GM21529 (cell line): ENCODE measurements around the gene FBXL2.
"Not testable (repeated sequence)": the region's sequence is repeated elsewhere in the genome, so short reads cannot be mapped to it uniquely, and the experiment has no call there.

Experiments used
- ATAC-seq: cut with Tn5 transposase; IDR thresholded peaks from one replicate; pipeline ENCODE4 v1.9.1; 2021; ENCODE audit not compliant: unreplicated experiment

Gene FBXL2

DNA sequence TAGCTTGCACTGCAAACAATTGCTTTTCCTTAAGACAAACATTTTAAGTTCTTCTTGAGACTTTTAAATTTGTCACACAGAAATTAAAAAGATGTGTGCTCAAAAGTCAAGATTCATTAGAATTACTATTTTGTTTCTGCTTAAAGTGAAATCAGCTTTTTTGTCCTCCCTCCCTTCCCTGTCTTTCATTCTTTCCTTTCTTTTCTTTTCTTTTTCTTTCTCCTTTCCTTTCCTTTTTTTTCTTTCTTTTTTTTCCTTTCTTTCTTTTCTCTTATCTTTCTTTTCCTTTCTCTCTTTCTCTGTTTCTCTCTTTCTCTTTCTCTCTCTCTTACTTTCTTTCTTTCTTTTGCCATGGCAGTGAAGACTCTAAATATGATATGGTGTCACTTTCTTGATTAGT, 37.8 kb downstream of the FBXL2 start:
- ATAC-seq: no peak

DNA sequence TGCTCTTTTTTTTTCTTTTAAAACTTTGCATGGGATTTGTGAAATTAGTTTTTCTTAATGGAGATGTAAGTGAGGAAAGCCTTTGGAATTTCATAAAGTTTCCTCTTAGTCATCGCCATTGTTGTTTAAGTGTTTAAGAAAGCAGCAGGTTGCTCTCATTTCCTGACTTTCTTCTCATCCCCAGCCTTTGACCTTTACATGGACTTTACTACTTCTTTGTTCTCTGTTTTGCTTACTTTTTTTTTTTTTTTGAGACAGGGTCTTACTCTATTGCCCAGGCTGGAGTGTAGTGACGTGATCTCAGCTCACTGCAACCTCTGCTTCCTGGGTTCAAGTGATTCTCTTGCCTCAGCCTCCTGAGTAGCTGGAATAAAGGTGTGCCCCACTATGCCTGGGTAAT, 38.6 kb downstream of the FBXL2 start:
- ATAC-seq: no peak

DNA sequence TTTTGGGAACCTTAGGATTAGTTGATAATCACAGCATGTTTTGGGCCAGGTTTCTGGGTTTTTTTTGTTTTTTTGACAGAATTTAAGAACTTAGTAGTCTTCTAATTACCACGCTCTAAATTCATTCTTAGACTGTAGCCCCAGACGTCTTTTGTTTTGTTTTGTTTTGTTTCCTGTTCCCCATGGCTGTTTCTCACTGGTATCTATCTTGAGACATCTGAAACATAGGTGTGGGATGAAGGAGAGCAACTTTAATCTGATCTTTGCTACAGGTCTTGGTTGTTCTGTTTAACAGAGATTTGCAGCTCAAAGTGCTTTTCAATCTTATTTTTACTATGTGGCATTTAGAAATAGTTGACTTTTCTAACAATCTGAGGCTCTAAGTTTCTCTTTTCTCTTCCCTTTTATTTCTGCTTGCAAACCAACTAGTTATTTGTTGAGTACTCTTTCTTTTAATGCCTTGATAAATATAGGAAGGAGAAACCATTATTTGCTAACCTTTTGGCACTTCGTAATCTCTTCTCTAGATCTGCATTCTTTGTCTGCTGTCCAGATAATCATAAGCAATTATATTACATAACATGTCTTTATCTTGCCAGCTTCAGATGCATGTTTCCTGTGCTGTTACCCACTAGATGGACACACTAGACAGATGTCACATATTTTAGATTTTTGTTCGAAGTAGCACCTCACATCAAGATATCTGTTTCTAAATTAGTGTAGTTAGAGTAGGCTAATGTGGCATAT, 40.9 kb downstream of the FBXL2 start:
- no peak for ATAC-seq

DNA sequence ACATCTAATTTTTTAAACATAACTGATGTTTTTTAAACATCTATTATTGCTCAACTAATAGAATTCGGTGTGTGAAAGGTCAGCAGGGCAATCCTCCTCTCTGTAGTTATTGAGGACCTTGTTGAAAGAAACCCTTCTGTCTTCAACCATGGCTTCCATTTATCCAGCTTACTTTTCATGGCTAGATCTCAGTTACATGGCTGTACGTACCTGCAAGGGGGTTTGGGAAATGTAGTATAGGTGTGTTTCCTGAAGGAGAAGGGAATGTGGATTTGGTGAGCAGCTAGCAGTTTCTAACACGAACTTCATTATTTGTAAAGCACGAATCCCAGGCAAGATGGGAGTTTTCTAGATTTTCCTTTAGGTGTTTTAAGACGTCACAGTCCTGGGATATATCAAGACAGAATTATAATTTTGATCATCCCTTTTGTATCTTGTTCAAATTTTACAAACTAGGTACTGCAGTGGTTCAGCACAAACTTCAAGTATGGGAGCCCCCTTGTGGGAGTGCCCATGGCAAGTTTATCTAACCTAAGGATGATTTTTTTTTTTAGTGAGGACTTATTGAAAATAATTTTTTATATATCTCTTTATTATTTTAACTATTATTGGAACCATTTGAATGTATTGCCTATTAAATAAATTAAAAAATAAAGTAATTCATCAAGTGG, 41.6 kb downstream of the FBXL2 start:
- ATAC-seq: no peak

DNA sequence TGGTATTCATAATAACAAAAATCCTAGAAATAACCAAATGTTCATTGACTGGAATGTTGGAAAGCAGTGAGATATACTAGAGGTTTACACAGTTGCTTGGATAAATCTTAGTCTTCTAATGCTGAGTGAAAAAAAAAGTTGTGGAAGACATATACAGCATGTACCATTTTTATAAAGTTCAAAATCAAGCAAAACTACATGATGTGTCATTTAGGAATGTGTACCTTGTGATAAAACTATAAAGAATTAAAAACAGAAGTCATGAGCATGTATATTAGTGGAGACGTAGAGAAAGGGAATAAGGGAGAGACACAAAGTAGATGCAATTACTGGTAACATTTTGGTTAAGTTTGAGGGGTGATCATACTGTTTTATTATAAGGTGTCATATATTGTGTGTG, 45.2 kb downstream of the FBXL2 start:
- no peak for ATAC-seq

DNA sequence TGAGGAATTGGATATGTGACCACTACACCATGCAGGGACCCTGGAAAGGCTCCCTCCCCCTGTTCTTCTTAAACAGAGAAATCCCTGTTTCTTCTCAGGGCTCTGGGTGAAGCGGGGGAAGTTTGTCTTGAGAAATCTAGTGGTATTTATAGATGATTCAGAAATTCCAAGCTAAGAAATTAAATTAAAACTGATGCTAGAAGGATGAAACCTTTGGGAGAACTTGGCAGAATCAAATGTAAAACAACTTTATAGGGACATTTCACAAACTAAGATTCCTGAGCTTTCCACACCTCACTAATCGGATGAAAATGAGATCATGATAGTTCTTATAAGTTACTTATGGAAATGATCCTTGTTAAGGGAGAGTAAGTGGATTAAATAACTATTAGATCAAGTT, 54.2 kb downstream of the FBXL2 start:
- ATAC-seq: no peak

DNA sequence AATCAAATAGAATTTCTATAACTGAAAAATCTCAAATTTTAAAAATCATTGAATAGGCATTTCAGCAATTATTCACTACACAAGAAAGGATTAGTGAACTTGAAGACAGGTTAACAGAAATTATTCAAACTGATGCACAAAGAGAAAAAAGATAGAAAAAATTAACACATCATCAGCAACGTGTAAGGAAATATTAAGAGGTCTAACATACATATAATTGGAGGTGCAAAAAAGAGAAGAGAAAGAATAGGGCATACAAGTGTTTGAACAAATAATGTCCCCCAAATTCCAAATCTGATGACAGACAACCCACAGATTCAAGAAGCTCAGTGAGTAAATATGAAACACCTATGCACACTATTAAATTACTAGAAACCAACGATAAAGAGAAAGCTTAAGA, 57.1 kb downstream of the FBXL2 start:
- ATAC-seq: no peak

DNA sequence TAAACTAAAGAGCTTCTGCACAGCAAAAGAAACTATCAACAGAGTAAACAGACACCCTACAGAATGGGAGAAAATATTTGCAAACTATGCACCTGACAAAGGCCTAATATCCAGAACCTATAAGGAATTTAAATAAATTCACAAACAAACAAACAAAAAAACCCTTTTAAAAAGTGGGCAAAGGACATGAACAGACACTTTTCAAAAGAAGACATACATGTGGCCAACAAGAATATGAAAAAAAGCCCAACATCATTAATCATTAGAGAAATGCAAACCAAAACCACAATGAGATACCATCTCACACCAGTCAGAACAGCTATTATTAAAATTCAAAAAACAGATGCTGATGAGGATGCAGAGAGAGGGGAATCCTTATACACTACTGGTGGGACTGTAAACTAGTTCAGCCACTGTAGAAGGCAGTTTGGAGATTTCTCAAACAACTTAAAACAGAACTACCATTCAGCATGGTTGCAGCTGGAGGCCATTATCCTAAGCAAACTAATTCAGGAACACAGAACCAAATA, 61.8 kb downstream of the FBXL2 start:
- not testable (repeated sequence) for ATAC-seq

DNA sequence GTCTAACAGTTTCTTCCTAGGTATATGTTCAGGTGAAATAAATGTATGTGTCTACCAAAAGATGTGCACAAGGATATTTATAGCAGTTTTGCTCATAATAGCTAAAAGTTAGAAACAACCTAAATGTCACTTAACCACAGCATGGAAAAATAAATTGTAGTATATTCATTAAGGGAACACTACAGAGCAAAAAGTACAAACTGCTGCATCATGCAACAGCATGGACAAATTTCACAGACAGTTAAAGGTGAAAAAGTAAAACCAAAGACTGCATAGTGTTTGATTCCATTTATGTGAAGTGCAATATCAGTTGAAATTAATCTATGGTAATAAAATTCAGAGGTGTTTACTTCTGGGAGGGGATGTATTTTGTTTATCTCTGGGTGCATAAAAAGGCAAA, 62.5 kb downstream of the FBXL2 start:
- ATAC-seq: no peak

DNA sequence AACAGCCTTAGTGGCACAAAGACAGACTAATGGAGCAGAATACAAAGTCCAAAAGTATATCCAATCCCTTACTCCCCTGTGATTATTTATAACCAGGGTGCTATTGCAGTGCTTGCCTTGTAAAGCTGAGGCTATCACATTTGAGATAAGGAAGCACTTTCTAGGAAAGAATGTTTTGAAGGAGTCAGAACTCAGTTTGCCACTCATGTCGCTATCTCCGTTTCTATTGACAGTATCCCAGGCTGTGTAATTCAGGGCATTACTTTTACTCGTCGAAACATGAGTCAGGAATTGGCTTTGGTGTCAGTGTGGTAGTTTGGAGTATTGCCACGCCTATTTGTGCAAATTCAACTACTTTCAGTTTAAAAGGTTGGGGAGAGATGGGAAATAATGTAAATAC, 78.4 kb downstream of the FBXL2 start:
- no peak for ATAC-seq

DNA sequence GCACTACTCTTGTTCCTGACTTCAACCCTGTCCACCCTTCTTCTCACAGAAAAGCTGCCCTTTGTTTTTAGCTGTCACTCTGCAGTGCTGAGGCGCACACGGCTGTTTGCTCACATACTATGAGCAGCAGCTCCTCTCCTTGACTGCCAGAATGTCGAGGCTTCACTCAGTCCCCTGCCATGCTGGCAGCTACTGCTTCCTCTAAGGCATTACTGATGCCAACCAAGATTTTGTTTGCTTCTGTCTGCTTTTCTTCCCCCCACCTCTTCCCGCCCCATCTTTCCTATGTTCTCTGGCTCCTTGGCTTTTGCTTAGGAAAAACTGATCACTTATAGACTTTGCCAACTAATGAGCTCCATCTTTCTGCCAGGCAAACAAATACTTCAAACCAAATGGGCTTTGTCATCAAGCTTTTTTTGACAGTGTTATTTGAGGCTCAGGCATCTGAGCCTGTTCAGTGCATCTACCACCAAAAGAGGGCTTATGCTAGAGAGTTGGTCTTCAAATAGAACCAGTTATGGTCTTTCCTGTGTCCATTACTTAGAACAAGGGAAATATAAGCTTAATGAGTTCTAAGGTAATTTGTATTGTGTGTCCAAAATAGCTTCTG, 81.0 kb downstream of the FBXL2 start:
- ATAC-seq: no peak

DNA sequence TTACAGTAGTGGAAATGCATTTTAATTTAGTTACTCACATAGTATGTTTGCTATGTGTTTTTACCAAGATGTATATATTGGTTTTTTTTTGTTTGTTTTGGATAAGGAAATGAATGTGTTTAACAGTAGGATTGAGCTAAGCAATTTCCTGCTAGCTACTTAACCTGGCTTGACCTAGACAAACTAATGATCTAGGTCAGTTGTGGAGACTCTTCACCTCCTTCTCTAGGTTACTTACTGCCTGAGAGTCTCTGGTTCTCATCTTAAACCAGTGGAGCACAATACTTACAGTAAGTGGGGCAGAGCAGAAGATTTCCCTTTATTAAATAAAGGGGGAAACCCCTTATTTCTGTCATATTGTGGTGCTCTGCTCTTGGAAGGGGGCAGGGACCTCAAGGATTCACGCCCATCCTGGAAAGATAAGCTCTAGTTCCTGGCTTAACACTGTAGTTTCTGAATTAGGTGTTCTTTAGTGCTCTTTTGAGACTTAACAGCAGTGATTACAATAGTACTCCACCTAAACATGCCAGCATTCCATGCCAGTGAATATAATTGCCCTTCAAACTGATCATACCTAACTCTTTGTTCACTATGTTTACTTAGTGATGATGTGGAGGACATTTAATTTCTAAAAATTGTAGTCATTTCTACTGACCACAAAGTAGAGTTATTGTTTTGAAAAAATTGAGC, 83.0 kb downstream of the FBXL2 start:
- no peak for ATAC-seq

DNA sequence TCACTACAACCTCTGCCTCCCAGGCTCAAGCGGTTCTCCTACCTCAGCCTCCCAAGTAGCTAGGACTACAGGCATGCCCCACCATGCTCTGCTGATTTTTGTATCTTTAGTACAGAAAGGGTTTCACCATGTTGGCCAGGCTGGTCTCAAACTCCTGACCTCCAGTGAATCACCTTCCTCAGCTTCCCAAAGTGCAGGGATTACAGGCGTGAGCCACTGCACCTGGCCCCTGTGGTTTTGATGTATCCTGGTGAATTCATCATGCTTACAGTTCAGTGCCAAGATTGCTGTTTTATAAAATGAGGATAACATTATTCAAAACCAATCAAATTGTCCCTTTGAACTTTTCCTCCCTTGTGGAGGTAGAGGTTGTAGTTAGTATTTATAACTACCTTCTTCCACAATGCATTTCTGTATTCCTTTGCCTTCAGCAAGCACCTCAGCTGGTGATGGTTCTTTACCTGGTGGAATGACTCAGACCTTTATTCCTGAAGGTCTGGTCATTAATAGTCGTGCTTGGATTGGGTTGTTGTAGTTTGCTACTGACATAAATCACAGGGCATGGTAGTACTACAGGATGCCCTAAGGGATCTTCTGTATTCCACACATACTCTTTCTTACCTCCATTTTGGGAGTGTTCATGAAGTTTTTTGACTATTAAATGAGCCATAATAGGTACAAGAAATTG, 86.0 kb downstream of the FBXL2 start:
- no peak for ATAC-seq

DNA sequence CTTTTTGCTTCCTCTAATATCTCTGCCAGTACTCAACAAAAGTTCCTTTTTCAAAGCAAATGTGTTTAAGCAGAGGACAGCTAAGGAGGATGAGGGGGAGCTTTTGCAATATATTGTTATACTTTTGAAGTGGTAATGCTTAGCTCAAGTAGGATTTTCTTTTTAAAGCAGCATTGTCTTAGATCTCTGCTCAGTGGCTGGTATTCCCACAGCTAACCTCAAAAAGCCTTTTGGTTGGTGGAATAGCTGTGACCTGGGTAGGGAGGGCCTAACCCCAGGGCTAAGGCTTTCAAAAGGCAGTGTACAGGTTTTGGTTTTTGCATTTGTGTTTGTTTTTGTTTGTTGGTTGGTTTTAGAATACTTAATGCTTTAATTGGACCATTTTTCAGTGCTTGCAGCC, 86.8 kb downstream of the FBXL2 start:
- ATAC-seq: no peak

DNA sequence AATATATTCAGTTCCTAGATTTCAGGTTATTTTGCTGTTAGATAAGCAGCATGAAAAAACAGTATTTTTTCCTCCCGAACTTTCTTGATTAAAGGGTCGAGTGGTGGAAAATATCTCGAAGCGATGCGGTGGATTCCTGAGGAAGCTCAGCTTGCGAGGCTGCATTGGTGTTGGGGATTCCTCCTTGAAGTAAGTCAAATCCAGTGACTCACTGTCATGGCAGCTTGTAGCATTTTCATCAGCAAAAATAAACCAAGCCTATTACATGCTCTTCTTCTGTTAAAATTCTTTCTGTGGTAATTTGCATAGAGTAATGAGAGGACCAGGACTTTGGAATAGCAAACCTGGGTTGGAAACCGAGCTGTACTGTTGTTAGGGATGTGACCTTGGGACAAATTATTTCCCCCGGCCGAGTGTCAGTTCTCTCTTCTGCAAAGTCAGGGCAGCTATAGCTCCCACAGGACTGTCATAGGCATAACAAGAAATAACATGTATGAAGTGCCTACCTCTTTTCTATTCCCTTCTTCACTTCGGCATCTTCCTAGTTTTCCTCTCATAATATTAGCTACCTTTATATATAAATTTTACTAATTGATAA, 87.4 kb downstream of the FBXL2 start:
- no peak for ATAC-seq

DNA sequence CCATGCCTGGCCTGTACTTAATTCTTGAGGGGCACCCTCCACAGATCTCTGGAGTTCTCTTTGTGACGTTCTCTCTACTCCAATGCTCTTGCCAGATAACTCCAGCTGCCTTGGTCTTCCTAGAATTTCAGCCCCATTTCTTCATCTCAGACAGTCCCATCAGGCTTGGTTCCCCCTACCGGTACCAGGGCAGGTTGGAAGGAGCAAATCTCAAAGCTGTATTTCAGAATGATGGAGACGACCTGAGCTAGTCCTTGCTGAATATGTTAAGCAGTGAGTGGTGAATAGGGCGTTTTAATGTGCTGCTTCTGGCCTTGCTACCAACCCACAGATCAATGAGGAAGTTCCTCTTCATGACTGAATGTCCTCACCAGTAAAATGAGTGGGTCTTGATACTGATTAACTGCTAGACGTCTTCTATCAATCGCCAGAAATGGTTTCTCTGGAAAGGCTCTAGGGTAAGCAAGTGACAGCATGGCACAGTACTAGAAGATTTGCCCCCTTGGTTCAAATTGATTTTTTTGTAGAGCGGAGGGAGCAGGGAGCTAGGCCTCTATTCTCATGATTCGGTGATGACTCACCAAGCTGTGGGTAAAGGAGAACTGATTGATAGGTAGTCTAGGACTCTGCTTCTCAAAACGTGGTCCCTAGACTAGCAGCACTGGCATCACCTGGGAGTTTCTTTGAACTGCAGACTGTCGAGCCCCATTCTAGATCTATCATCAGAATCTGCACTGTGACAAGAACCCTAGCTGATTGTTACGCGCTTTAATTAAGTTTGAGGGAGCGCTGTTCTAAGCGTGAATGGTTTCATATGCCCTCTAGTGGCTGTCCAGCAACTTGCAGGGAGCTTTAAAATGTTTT, 95.2 kb downstream of the FBXL2 start:
- peak; percentile 76 for ATAC-seq

DNA sequence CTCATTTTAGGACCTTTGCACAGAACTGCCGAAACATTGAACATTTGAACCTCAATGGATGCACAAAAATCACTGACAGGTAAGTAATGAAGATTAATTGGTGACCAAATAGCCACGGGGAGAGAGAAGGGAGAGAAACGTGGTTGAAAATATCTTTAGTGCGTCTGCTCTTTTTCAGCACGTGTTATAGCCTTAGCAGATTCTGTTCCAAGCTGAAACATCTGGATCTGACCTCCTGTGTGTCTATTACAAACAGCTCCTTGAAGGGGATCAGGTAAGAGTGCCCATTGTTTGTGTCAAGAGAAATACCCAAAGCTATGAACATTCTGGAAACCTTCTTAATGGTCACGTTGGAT, 95.8 kb downstream of the FBXL2 start:
- no peak for ATAC-seq

DNA sequence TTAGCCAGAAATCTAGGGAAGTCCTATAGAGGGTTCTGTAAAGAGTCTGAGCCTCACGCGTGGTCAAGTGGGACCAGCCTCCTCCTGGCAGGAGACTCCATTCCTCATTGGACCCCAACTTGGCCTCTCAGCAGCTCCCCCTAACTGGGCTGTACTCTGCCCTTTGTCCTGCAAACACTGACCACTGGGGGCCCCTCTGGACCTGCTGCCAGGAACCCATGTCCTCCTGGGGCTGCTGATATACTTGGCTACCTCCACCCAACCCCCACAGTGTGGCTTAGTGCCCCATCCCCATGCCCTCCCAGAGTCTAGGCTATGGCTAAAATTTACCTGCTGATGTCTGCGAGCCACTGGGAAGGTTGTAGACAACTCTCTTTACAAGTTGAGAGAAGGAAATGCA, 100.2 kb downstream of the FBXL2 start:
- ATAC-seq: no peak

DNA sequence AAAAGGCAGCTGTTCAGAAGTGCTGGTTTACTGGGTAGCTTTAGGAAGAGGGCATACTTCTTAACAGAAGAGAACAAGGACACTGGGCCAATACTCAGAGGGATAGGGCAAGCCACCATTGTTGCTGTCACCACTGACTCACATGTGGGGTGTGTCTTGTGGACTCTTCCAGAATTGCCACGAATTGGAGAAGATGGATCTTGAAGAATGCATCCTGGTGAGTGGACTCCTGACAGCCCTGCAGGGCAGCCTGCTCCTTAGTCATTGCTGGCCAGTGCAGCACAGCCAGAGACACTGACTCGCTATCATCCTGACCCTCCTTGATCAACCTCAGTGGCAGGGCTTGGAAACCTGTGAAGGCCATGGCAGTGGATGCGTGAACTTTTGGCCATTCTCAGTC, 100.7 kb downstream of the FBXL2 start:
- ATAC-seq: no peak

DNA sequence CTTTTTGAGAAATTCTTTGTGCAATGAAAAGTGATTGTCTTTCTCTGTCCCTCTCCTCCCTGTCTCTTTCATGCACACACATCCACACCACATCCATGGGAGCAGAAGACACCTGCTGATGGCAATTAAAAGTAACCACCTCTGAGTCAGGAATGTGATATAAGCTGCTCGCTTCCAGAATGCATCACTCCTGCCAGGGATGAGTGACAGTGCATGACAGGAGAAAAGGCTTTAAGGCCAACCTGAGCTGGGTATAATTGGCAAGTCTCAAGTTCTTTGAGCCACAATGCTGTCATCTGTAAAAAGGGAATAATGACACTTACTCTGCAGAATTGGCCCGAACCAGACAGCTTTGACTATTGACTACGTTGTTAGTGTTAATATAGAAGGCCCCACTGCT, 103.4 kb downstream of the FBXL2 start:
- no peak for ATAC-seq
